Neural crest cell (in vitro differentiated cells): ENCODE measurements around the gene LRRC45. TPM values are rescaled to one million over a fixed set of nuclear protein-coding genes. Genes with fewer than 3 reads are reported as not detected.

Source experiments
- DNase-seq: peaks from one replicate; pipeline ENCODE4 v3.0.0; 2021; ENCODE audit warnings: low read depth, mixed read lengths, low spot score
- H3K27ac Mint-ChIP-seq: one replicate; pipeline ENCODE4 v1.8.0; 2021; ENCODE audit warnings: mild to moderate bottlenecking, mixed read lengths; ENCODE audit not compliant: unreplicated experiment
- H3K27me3 Mint-ChIP-seq: 2 replicates; pipeline ENCODE4 v1.8.0; 2021; ENCODE audit warnings: low read depth, mild to moderate bottlenecking, mixed read lengths
- H3K36me3 Mint-ChIP-seq: 2 replicates; pipeline ENCODE4 v1.8.0; 2021; ENCODE audit warnings: low read depth, mild to moderate bottlenecking, mixed read lengths
- H3K4me1 Mint-ChIP-seq: 2 replicates; pipeline ENCODE4 v1.8.0; 2021; ENCODE audit warnings: mixed read lengths
- H3K4me3 Mint-ChIP-seq: one replicate; pipeline ENCODE4 v1.8.0; 2021; ENCODE audit warnings: mild to moderate bottlenecking, mixed read lengths
- H3K9me3 Mint-ChIP-seq: 2 replicates; pipeline ENCODE4 v1.8.0; 2021; ENCODE audit warnings: mixed read lengths
- CTCF ChIP-seq: fragments of 200-600 bp; sonication (generic); conservative IDR thresholded peaks from 2 replicates; pipeline ENCODE4 v1.5.0; 2021; ENCODE audit warnings: antibody characterized with exemption, mild to moderate bottlenecking
- total RNA-seq: library from RNA; stranded (reverse); gene quantifications from 2 replicates; pipeline ENCODE4 v1.2.1, GENCODE V29; 2021

LRRC45 gene
- total RNA-seq, 1 donor from 2014 or later: 63.5 TPM

GRCh38 chr17:82045936-82046484 lies 22.9 kb downstream of the LRRC45 start:
- Mint-ChIP-seq H3K4me1 (peaks cover 6% of the 10 kb centered on the region), H3K27ac (no peak overlapping the region), H3K4me3 (peak overlapping the region; percentile 13), H3K36me3 (peaks cover 5% of the 10 kb centered on the region), H3K9me3 (no peaks in the 10 kb centered on the region), H3K27me3 (no peaks in the 10 kb centered on the region)
- no peak for TF ChIP-seq CTCF
- DNase-seq: no peak

- H3K4me3 Mint-ChIP-seq: peak overlapping the region; percentile 75
- no peak for DNase-seq
- no peaks in the 10 kb centered on the region for H3K9me3 Mint-ChIP-seq
- no peaks in the 10 kb centered on the region for H3K4me1 Mint-ChIP-seq
- peaks cover 5% of the 10 kb centered on the region for H3K36me3 Mint-ChIP-seq
- TF ChIP-seq CTCF: no peak
- H3K27ac Mint-ChIP-seq: no peak overlapping the region
- no peaks in the 10 kb centered on the region for H3K27me3 Mint-ChIP-seq
Observed at GRCh38 chr17:82046903-82047302, 23.8 kb downstream of the LRRC45 start.

GRCh38 chr17:82047379-82047778 lies 24.3 kb downstream of the LRRC45 start:
- H3K4me1 Mint-ChIP-seq: no peaks in the 10 kb centered on the region
- H3K36me3 Mint-ChIP-seq: peaks cover 5% of the 10 kb centered on the region
- peak overlapping the region; percentile 12 for H3K27ac Mint-ChIP-seq
- TF ChIP-seq CTCF: no peak
- no peak for DNase-seq
- no peaks in the 10 kb centered on the region for H3K9me3 Mint-ChIP-seq
- H3K27me3 Mint-ChIP-seq: no peaks in the 10 kb centered on the region
- peak overlapping the region; percentile 75 for H3K4me3 Mint-ChIP-seq

- Mint-ChIP-seq H3K4me3 (peak overlapping the region; percentile 75), H3K4me1 (no peaks in the 10 kb centered on the region), H3K27ac (no peak overlapping the region), H3K27me3 (no peaks in the 10 kb centered on the region), H3K9me3 (no peaks in the 10 kb centered on the region), H3K36me3 (peaks cover 5% of the 10 kb centered on the region)
- DNase-seq: no peak
- no peak for TF ChIP-seq CTCF
Observed at GRCh38 chr17:82047914-82048570, 24.9 kb downstream of the LRRC45 start.

GRCh38 chr17:82048571-82048971 lies 25.5 kb downstream of the LRRC45 start:
- Mint-ChIP-seq H3K36me3 (peaks cover 5% of the 10 kb centered on the region), H3K27ac (no peak overlapping the region), H3K4me3 (no peak overlapping the region), H3K4me1 (no peaks in the 10 kb centered on the region), H3K9me3 (no peaks in the 10 kb centered on the region), H3K27me3 (no peaks in the 10 kb centered on the region)
- no peak for DNase-seq
- TF ChIP-seq CTCF: no peak
